GM23248 (cell line): ENCODE results near the gene INPP4A. TPM values are rescaled to one million over a fixed set of nuclear protein-coding genes. Genes with fewer than 3 reads are reported as not detected.
"Not testable (repeated sequence)": the region's sequence is repeated elsewhere in the genome, so short reads cannot be mapped to it uniquely, and the experiment has no call there.

Experiments
- DNase-seq: peaks from one replicate; pipeline ENCODE4 v3.0.0-alpha.2; 2015
- H2AFZ ChIP-seq: fragments of 200-600 bp; sonication (generic); 2 replicates; pipeline ENCODE4 v1.6.1; 2016; ENCODE audit warnings: antibody characterized with exemption
- H3F3A ChIP-seq: fragments of 200-600 bp; sonication (generic); 2 replicates; pipeline ENCODE4 v1.6.1; 2016; ENCODE audit warnings: mild to moderate bottlenecking, antibody characterized with exemption, mixed run types; ENCODE audit not compliant: insufficient read depth
- H3K27ac ChIP-seq: fragments of 200-600 bp; sonication (generic); 2 replicates; pipeline ENCODE4 v1.5.1; 2016; ENCODE audit warnings: mild to moderate bottlenecking
- H3K27me3 ChIP-seq: fragments of 200-600 bp; sonication (generic); replicated peaks from 2 replicates; pipeline ENCODE4 v1.6.1; 2016; ENCODE audit warnings: mild to moderate bottlenecking; ENCODE audit not compliant: insufficient read depth
- H3K36me3 ChIP-seq: fragments of 200-600 bp; sonication (generic); 2 replicates; pipeline ENCODE4 v1.6.1; 2016; ENCODE audit warnings: low read depth, mild to moderate bottlenecking
- H3K4me1 ChIP-seq: fragments of 200-600 bp; sonication (generic); 2 replicates; pipeline ENCODE4 v1.6.1; 2016; ENCODE audit warnings: mild to moderate bottlenecking; ENCODE audit not compliant: insufficient read depth
- H3K4me2 ChIP-seq: fragments of 200-600 bp; sonication (generic); one replicate; pipeline ENCODE4 v1.6.1; 2016; ENCODE audit warnings: mild to moderate bottlenecking; ENCODE audit not compliant: unreplicated experiment
- H3K4me3 ChIP-seq: fragments of 200-600 bp; sonication (generic); 2 replicates; pipeline ENCODE4 v1.5.1; 2016; ENCODE audit warnings: mild to moderate bottlenecking
- H3K79me2 ChIP-seq: fragments of 200-600 bp; sonication (generic); 2 replicates; pipeline ENCODE4 v1.6.1; 2016; ENCODE audit warnings: mild to moderate bottlenecking; ENCODE audit not compliant: insufficient read depth
- H3K9ac ChIP-seq: fragments of 200-600 bp; sonication (generic); 2 replicates; pipeline ENCODE4 v1.6.1; 2016; ENCODE audit warnings: mild to moderate bottlenecking
- H3K9me2 ChIP-seq: fragments of 200-600 bp; sonication (generic); 2 replicates; pipeline ENCODE4 v1.6.1; 2016; ENCODE audit warnings: mixed run types, mild to moderate bottlenecking, moderate library complexity; ENCODE audit not compliant: insufficient read depth
- H3K9me3 ChIP-seq: fragments of 200-600 bp; sonication (generic); one replicate; pipeline ENCODE4 v1.6.1; 2017; ENCODE audit warnings: low read depth
- H4K20me1 ChIP-seq: fragments of 200-600 bp; sonication (generic); 2 replicates; pipeline ENCODE4 v1.6.0; 2016; ENCODE audit not compliant: insufficient read depth
- EZH2 ChIP-seq: fragments of 200-600 bp; sonication (generic); IDR thresholded peaks from 2 replicates; pipeline ENCODE4 v1.6.1; 2018; ENCODE audit warnings: antibody characterized with exemption, mild to moderate bottlenecking; ENCODE audit not compliant: insufficient read depth, poor library complexity, severe bottlenecking
- EZH2phosphoT487 ChIP-seq: fragments of 200-600 bp; sonication (generic); IDR thresholded peaks from 2 replicates; pipeline ENCODE4 v1.6.1; 2018; ENCODE audit warnings: antibody characterized with exemption, moderate library complexity, mild to moderate bottlenecking, low read depth; ENCODE audit not compliant: insufficient read depth
- WGBS, 2 experiments: methylation state at CpG; one replicate each; pipeline ENCODE4 v1.1.6; 2015 to 2017; ENCODE audit warnings: low lambda C conversion rate in 2 of 2, low coverage in 1 of 2; ENCODE audit errors: missing lambda C conversion rate in 2 of 2; 5-methylcytosine and 5-hydroxymethylcytosine counted together
- in situ Hi-C: fragments of 300-500 bp; cut with MboI; formaldehyde crosslinking; loops from 2 replicates; pipeline ENCODE4 v1.15.0; 2020
- polyA plus RNA-seq: library from polyadenylated mRNA; unstranded; fragments of >200 nt; fragmentation: Nextera tagmentation; extraction: Ambion mirVana; gene quantifications from 2 replicates; pipeline ENCODE4 v1.2.1, GENCODE V29; 2016
- total RNA-seq: library from RNA; depleted of rRNA; stranded (reverse); fragments of >200 nt; shearing (Covaris generic); gene quantifications from 2 replicates; pipeline ENCODE4 v1.2.3, GENCODE V29; 2014

Gene INPP4A
- total and polyA plus RNA-seq, 2 experiments from 2014 or later: 9.5 to 16.0 TPM

DNA sequence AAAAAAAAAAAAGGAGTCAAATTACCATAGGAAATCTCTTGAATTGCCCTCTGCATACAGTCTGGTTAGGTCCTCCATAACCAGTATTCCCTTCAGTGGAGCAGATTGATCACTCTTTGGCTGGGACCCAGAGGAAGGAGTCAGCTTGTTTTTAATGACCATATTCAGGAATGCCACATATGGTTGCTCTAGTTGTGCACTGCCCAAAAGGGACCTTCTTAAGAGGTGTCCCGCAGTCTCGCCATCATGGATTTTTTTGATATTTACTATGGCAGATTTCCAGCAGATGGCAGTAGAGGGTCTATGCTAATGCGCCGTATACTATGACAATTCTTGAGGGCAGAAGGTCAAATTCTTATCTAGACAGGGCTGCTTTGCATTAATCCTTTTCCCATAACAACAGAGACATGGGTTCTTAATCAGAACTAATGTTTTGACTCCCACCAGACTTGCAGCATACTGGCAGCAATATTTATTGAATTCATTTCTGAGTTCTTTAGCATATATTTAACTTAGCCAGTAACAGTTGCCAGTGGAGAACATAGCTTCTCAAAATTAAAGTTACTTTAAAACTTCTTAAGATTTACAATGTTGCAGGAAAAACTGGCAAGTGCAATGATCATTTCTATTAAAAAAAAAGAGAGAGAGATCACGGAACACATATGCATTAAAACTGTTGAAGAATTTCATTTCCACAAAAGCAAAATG is 31.8 kb upstream of the INPP4A start:
- Histone ChIP-seq H3F3A (0 out of 2 replicates have a peak, but pooled peaks cover 4% of the 10 kb centered on the region), H3K4me3 (no peak overlapping the region), H3K27me3 (no peaks in the 10 kb centered on the region), H3K4me2 (no peak overlapping the region), H3K27ac (no peak overlapping the region), H3K4me1 (no peaks in the 10 kb centered on the region), H2AFZ (no peak overlapping the region), H3K79me2 (no peaks in the 10 kb centered on the region), H3K9me2 (no peaks in the 10 kb centered on the region), H4K20me1 (no peaks in the 10 kb centered on the region), H3K36me3 (no peaks in the 10 kb centered on the region), H3K9me3 (no peaks in the 10 kb centered on the region), H3K9ac (no peak overlapping the region)
- no peak for TF ChIP-seq EZH2
- no peak for TF ChIP-seq EZH2phosphoT487
- 9 to 12% methylated on average over 5 of the region's 5 CpGs for WGBS, 2 experiments
- in situ Hi-C loops: loop anchor here (10.0 to 25.0 kb wide), 3 partner anchors 192 to 649 kb away; partner anchors contain the start of genes COA5 and UNC50
- peak; percentile 69 for DNase-seq

DNA sequence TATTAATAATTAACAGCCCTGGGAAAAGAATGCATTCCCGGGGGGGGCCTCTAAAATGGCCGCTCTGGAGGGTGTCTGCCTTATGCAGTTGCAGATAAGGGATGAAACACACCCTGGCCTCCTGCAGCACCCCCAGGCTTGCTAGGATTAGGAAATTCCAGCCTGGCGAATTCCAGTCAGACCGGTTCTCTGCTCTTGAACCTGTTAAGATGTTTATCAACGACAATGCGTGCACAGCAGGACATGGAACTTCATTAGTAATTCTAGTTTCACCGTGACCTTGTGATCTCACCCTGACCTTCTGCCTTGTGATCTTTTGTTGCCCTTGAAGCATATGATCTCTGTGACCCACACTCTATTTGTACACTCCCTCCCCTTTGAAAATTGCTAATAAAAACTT is 30.4 kb upstream of the INPP4A start:
- H4K20me1 ChIP-seq, H3K4me2 ChIP-seq, H3K9ac ChIP-seq, H3K79me2 ChIP-seq, H3K4me1 ChIP-seq, H3K27ac ChIP-seq, H3F3A ChIP-seq, H3K9me2 ChIP-seq, H3K9me3 ChIP-seq, H3K4me3 ChIP-seq, H3K36me3 ChIP-seq, H3K27me3 ChIP-seq, H2AFZ ChIP-seq, DNase-seq: not testable (repeated sequence)
- 87 to 89% methylated on average over 7 of the region's 7 CpGs for WGBS, 2 experiments
- in situ Hi-C loops: loop anchor here (10.0 to 25.0 kb wide), 3 partner anchors 191 to 648 kb away; partner anchors contain the start of genes COA5 and UNC50

DNA sequence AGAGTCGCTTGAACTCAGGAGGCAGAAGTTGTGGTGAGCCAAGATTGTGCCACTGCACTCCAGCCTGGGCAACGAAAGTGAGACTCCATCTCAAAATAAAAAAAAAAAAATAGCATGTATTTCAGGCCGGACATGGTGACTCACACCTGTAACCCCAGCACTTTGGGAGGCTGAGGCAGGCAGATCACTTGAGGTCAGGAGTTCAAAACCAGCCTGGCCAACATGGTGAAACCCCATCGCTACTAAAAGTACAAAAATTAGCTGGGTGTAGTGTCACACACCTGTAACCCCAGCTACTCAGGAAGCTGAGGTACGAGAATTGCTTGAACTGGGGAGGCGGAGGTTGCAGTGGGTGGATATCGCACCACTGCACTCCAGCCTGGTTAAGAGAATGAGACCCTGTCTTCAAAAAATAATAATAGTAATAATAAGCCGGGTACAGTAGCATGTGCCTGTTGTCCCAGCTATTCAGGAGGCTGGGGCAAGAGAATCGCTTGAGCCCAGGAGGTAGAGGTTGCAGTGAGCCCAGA is 28.9 kb upstream of the INPP4A start:
- H3K9me2 ChIP-seq, H3K4me2 ChIP-seq, H3F3A ChIP-seq, H3K36me3 ChIP-seq, H3K9ac ChIP-seq, H3K27ac ChIP-seq, H2AFZ ChIP-seq, H3K9me3 ChIP-seq, H4K20me1 ChIP-seq, DNase-seq, H3K27me3 ChIP-seq, H3K4me3 ChIP-seq, H3K4me1 ChIP-seq, H3K79me2 ChIP-seq: not testable (repeated sequence)
- in situ Hi-C loops: loop anchor here (10.0 to 25.0 kb wide), 3 partner anchors 189 to 647 kb away; partner anchors contain the start of genes COA5 and UNC50
- WGBS, 2 experiments: 82 to 83% methylated on average over 9 of the region's 9 CpGs

DNA sequence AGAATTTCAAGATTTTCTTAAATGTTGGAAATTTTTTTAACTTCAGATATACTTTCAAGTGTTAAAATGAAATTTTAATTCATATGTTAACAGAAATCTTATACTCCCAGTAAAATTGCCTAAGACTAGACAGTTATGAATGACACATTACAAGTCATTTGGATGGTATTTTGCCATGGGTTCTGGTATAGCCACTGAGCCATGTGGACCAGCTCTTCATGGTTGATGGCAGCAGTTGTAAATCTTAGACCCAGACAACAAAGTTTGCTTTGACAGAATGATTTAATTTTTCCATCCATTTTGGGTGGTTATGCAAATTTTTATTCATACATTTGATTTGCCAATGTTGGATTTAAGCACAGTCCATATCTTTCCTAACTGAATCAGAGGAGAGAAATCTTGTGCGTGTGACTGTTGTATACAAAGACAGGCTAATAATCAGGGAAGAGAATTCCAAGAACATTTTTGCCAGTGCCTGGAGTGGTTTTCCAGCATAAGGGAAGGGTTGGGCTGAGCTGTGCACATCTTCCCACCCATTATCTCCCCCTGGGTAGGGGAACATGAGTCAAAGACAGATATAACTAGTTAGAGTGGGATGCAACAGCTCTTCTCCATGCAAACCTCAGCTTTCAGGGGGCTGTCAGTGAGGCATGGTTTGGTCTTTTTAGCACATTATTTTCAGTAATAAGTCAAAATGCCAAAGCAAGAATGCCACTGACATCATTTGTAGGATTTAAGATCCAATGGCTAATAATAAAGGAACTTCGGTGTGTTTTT is 28.1 kb upstream of the INPP4A start:
- no peaks in the 10 kb centered on the region for H3K27me3 ChIP-seq
- no peaks in the 10 kb centered on the region for H4K20me1 ChIP-seq
- TF ChIP-seq EZH2 (no peak), EZH2phosphoT487 (no peak)
- no peak overlapping the region for H3K27ac ChIP-seq
- no peaks in the 10 kb centered on the region for H3K79me2 ChIP-seq
- H3K9ac ChIP-seq: no peak overlapping the region
- H3F3A ChIP-seq: 0 out of 2 replicates have a peak, but pooled peaks cover 4% of the 10 kb centered on the region
- DNase-seq: no peak
- H3K36me3 ChIP-seq: no peaks in the 10 kb centered on the region
- no peaks in the 10 kb centered on the region for H3K9me2 ChIP-seq
- WGBS, 2 experiments: 64% methylated on average over 2 of the region's 2 CpGs
- H3K4me2 ChIP-seq: no peak overlapping the region
- H3K4me3 ChIP-seq: no peak overlapping the region
- H2AFZ ChIP-seq: no peak overlapping the region
- H3K9me3 ChIP-seq: no peaks in the 10 kb centered on the region
- H3K4me1 ChIP-seq: no peaks in the 10 kb centered on the region
- in situ Hi-C loops: loop anchor here (10.0 to 25.0 kb wide), 3 partner anchors 188 to 646 kb away; partner anchors contain the start of genes COA5 and UNC50
